PC-3 (cell line): ENCODE measurements around the gene GNG4. TPM values are rescaled to one million over a fixed set of nuclear protein-coding genes. Genes with fewer than 3 reads are reported as not detected.

Source experiments
- ATAC-seq: fragments of 200-7000 bp; cut with Tn5 transposase; 2 replicates; pipeline ENCODE4 v1.9.1; 2020; ENCODE audit warnings: mild to moderate bottlenecking, moderate library complexity
- BruUV-seq: library from RNA; stranded (reverse); fragments of 400-500 nt; replicated peaks from 2 replicates; lab custom pipeline; 2021; lab: Mats Ljungman, UMichigan
- CTCF ChIA-PET: fragments of 300-600 bp; sonication (Branson Sonifier 250); formaldehyde crosslinking; loops from one replicate; lab custom pipeline; 2022; ENCODE audit warnings: antibody characterized with exemption; lab: Charles Lee
- POLR2A ChIA-PET: fragments of 300-600 bp; sonication (Branson Sonifier 250); formaldehyde crosslinking; loops from one replicate; lab custom pipeline; 2022; ENCODE audit warnings: antibody characterized with exemption; ENCODE audit not compliant: unreplicated experiment; lab: Charles Lee
- DNase-seq: peaks from one replicate; pipeline ENCODE4 v3.0.0-alpha.2; 2015
- H2AFZ ChIP-seq: fragments of 300-600 bp; sonication (generic); 2 replicates; pipeline ENCODE4 v1.6.0; 2016; ENCODE audit warnings: antibody characterized with exemption, low read length
- H3F3A ChIP-seq: fragments of 300-600 bp; sonication (generic); one replicate; pipeline ENCODE4 v1.6.0; 2017; ENCODE audit warnings: antibody characterized with exemption, low read length, control low read depth, mild to moderate bottlenecking; ENCODE audit not compliant: unreplicated experiment
- H3K27ac ChIP-seq: fragments of 300-600 bp; sonication (generic); 2 replicates; pipeline ENCODE4 v1.5.1; 2016; ENCODE audit warnings: mild to moderate bottlenecking, low read length
- H3K27me3 ChIP-seq: fragments of 300-600 bp; sonication (generic); 2 replicates; pipeline ENCODE4 v1.6.1; 2016; ENCODE audit warnings: low read length, mixed read lengths
- H3K36me3 ChIP-seq: fragments of 300-600 bp; sonication (generic); 2 replicates; pipeline ENCODE4 v1.6.1; 2016; ENCODE audit warnings: low read depth, mixed run types, low read length, mixed read lengths
- H3K4me1 ChIP-seq: fragments of 300-600 bp; sonication (generic); 2 replicates; pipeline ENCODE4 v1.5.1; 2016; ENCODE audit warnings: low read length; ENCODE audit not compliant: insufficient read depth
- H3K4me2 ChIP-seq: fragments of 300-600 bp; sonication (generic); 2 replicates; pipeline ENCODE4 v1.6.0; 2016; ENCODE audit warnings: low read length
- H3K4me3 ChIP-seq: fragments of 300-600 bp; sonication (generic); 2 replicates; pipeline ENCODE4 v1.5.1; 2016; ENCODE audit warnings: mild to moderate bottlenecking, low read length, mixed read lengths
- H3K79me2 ChIP-seq: fragments of 300-600 bp; sonication (generic); 2 replicates; pipeline ENCODE4 v1.6.1; 2017; ENCODE audit warnings: low read length, mixed read lengths
- H3K9ac ChIP-seq: fragments of 300-600 bp; sonication (generic); 2 replicates; pipeline ENCODE4 v1.6.0; 2016; ENCODE audit warnings: mild to moderate bottlenecking, low read length
- H3K9me2 ChIP-seq: fragments of 300-600 bp; sonication (generic); replicated peaks from 2 replicates; pipeline ENCODE4 v1.6.1; 2016; ENCODE audit warnings: mixed run types, low read length, mixed read lengths
- H3K9me3 ChIP-seq: fragments of 300-600 bp; sonication (generic); 2 replicates; pipeline ENCODE4 v1.6.1; 2016; ENCODE audit warnings: low read length, mixed read lengths
- H4K20me1 ChIP-seq: fragments of 300-600 bp; sonication (generic); 2 replicates; pipeline ENCODE4 v1.6.1; 2016; ENCODE audit warnings: low read length, mixed read lengths
- EZH2 ChIP-seq: fragments of 300-600 bp; sonication (generic); IDR thresholded peaks from one replicate; pipeline ENCODE4 v1.6.1; 2017; ENCODE audit warnings: antibody characterized with exemption, mild to moderate bottlenecking, low read length; ENCODE audit not compliant: unreplicated experiment
- EZH2phosphoT487 ChIP-seq: fragments of 300-600 bp; sonication (generic); IDR thresholded peaks from 2 replicates; pipeline ENCODE4 v1.6.1; 2018; ENCODE audit warnings: mild to moderate bottlenecking, antibody characterized with exemption, low read length, borderline replicate concordance
- intact Hi-C: fragments of 100-400 bp; cut with micrococcal nuclease; formaldehyde crosslinking; loops from 2 replicates; pipeline ENCODE4 v1.9.0; 2023
- total RNA-seq: library from RNA; depleted of rRNA; stranded (reverse); fragments of >200 nt; gene quantifications from 2 replicates; pipeline ENCODE4 v1.2.3, GENCODE V29; 2014
- TF ChIP-seq, protein P1 (sequence below): fragments of 300-600 bp; sonication (generic); conservative IDR thresholded peaks from 2 replicates; pipeline ENCODE4 v1.5.1; 2017; ENCODE audit warnings: antibody characterized with exemption, low read depth, mild to moderate bottlenecking, low read length

Gene GNG4
- total RNA-seq, 1 experiment from 2014 or later, result 0.80 TPM

DNA sequence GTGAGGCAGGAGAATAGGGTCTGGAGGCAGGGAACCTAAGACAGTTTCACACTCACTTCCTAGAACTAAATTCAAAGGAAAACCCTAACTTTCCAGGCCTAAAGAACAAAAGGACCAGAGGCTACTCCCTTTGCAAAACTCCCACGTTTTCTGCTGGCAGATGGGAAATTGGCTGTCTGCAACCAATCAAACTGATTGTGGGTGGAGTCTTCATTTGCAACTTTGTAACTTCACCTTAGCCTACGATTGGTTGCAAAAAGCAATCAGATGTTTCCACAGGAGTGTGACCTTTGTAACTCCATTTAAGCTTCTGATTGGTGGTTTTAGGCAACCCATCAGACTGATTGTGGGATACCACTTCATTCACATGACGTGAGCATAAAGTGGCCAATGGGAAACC lies 19.7 kb upstream of the GNG4 start:
- H3K27me3 ChIP-seq, result no peaks in the 10 kb centered on the region
- ATAC-seq, result no peak
- H3K9me3 ChIP-seq, result peaks cover 18% of the 10 kb centered on the region; the same call in 1 of the 2 replicates
- H3K27ac ChIP-seq, result no peak overlapping the region
- no peak overlapping the region for H3K4me3 ChIP-seq
- peaks cover 39% of the 10 kb centered on the region; the same call in 1 of the 2 replicates for H3K36me3 ChIP-seq
- intact Hi-C loops, result no loop called here
- ChIA-PET POLR2A (no interaction called here), CTCF (no interaction called here)
- no peaks in the 10 kb centered on the region for H4K20me1 ChIP-seq
- TF ChIP-seq, protein P1, sequence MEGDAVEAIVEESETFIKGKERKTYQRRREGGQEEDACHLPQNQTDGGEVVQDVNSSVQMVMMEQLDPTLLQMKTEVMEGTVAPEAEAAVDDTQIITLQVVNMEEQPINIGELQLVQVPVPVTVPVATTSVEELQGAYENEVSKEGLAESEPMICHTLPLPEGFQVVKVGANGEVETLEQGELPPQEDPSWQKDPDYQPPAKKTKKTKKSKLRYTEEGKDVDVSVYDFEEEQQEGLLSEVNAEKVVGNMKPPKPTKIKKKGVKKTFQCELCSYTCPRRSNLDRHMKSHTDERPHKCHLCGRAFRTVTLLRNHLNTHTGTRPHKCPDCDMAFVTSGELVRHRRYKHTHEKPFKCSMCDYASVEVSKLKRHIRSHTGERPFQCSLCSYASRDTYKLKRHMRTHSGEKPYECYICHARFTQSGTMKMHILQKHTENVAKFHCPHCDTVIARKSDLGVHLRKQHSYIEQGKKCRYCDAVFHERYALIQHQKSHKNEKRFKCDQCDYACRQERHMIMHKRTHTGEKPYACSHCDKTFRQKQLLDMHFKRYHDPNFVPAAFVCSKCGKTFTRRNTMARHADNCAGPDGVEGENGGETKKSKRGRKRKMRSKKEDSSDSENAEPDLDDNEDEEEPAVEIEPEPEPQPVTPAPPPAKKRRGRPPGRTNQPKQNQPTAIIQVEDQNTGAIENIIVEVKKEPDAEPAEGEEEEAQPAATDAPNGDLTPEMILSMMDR, result no peak
- TF ChIP-seq EZH2phosphoT487, result no peak
- no peak for TF ChIP-seq EZH2
- no peak for DNase-seq
- no peak overlapping the region for H3K9ac ChIP-seq
- H3K9me2 ChIP-seq, result no peaks in the 10 kb centered on the region
- BruUV-seq, result no TSS peak
- no peak overlapping the region for H2AFZ ChIP-seq
- no peaks in the 10 kb centered on the region for H3K79me2 ChIP-seq
- no peak overlapping the region for H3K4me2 ChIP-seq
- no peaks in the 10 kb centered on the region for H3K4me1 ChIP-seq
- H3F3A ChIP-seq, result no peaks in the 10 kb centered on the region

DNA sequence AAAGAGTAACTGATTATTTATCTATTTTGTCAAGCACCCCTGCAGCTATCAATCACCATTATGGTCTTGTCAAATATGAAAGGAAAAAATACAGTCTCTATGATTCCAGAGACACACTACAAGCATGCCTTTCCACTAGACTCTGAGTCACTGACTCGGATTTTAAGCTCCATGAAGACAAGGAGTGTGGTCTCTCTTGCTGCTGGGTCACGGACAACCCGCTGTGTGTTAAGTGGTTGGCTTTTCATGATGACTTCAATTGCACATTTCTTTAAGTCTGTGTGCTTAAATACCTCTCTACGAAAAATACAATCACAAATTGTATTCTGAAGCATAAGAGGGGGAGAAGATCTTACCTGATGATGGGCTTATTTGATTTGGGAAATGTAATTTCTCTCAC lies 14.0 kb upstream of the GNG4 start:
- no peak overlapping the region for H3K27ac ChIP-seq
- H3K36me3 ChIP-seq, result 0 out of 2 replicates have a peak, but pooled peaks cover under 1% of the 10 kb centered on the region
- CTCF ChIA-PET, result no interaction called here
- DNase-seq (no peak), ATAC-seq (no peak)
- H3K4me3 ChIP-seq, result no peak overlapping the region
- no peak for TF ChIP-seq EZH2
- TF ChIP-seq, protein P1, result no peak
- no peak for TF ChIP-seq EZH2phosphoT487
- H2AFZ ChIP-seq, result no peak overlapping the region
- POLR2A ChIA-PET, result no interaction called here
- H3K27me3 ChIP-seq, result no peaks in the 10 kb centered on the region
- no peaks in the 10 kb centered on the region for H3K4me1 ChIP-seq
- 0 out of 2 replicates have a peak, but pooled peaks cover under 1% of the 10 kb centered on the region for H3K9me3 ChIP-seq
- no peaks in the 10 kb centered on the region for H3K9me2 ChIP-seq
- H3K4me2 ChIP-seq, result no peak overlapping the region
- no peaks in the 10 kb centered on the region for H3K79me2 ChIP-seq
- no peaks in the 10 kb centered on the region for H4K20me1 ChIP-seq
- H3F3A ChIP-seq, result no peaks in the 10 kb centered on the region
- intact Hi-C loops, result no loop called here
- no peak overlapping the region for H3K9ac ChIP-seq
- BruUV-seq, result no TSS peak

DNA sequence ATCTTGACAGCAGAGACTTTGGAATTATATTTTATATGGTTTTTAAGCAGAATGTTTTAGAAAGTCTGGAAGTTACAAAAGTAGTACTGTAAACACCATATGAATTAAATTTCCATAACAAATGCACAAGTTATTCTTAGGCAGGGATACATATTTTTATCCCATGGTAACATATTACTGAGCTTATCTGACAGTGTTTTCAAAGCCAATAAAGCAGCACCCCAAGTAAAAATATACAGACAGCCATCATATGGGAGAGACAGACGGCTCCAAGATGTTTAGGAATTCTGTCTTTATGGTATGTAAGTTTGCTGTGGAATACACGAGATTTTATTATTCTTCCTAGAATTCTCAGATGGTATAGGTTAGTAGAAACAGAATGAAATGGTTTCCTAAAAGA lies 12.0 kb upstream of the GNG4 start:
- H3K27ac ChIP-seq, result no peak overlapping the region
- no peaks in the 10 kb centered on the region for H3K27me3 ChIP-seq
- no peaks in the 10 kb centered on the region for H3K36me3 ChIP-seq
- H4K20me1 ChIP-seq, result no peaks in the 10 kb centered on the region
- no peak overlapping the region for H3K4me3 ChIP-seq
- H3F3A ChIP-seq, result no peaks in the 10 kb centered on the region
- no peak for ATAC-seq
- DNase-seq, result no peak
- intact Hi-C loops, result no loop called here
- ChIA-PET CTCF (no interaction called here), POLR2A (no interaction called here)
- TF ChIP-seq EZH2phosphoT487, result no peak
- TF ChIP-seq, protein P1, result no peak
- no peak for TF ChIP-seq EZH2
- BruUV-seq, result no TSS peak
- no peaks in the 10 kb centered on the region for H3K9me3 ChIP-seq
- no peak overlapping the region for H3K4me2 ChIP-seq
- H3K9ac ChIP-seq, result no peak overlapping the region
- no peaks in the 10 kb centered on the region for H3K79me2 ChIP-seq
- no peak overlapping the region for H2AFZ ChIP-seq
- no peaks in the 10 kb centered on the region for H3K9me2 ChIP-seq
- no peaks in the 10 kb centered on the region for H3K4me1 ChIP-seq
